ENCODE data around the gene BICC1. TPM values are rescaled to one million over a fixed set of nuclear protein-coding genes. Genes with fewer than 3 reads are reported as not detected.

The BICC1 gene
- polyA plus RNA-seq, 1 experiment = 25.6 TPM

DNA sequence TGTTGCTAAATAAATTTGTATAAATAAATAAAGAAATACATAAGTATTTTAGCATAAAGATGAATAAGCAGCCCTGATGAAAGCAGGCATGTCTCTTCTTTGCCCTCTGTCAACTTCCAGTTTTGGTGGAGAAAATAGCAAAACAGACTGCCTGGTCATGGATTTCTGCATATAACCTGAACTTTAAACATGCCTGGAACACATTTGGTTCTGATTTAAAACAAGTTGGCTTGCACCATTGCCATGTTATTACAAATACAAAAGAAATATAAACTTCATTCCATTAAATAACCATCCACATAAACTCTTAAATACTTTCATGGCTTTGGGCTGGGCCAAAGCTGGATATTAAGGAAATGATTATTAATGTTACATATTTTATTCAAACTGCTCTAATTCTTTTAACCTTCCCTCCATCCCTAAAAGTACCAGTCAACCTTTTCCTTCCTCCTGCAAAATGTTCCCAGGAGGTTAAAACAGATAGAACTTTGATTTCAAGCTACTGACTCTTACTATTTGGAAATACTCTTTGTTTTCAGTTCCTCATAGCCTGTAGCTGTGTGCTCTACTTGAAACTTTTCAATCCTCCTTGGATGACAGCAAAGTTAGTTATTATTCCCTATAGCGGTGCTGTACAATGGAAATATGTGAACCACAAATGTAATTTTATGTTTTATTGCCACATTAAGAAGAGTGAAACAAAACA, 96.3 kb downstream of the BICC1 start:
- ChIA-PET CTCF (interaction anchor here (1.2 kb wide), 1 partner anchor 76 kb away, joined by 3 read pairs; no protein-coding TSS in a partner anchor), POLR2A (interaction anchor here (0.5 kb wide), 1 partner anchor 151 kb away, joined by 3 read pairs; no protein-coding TSS in a partner anchor)
- TF ChIP-seq, protein P1, sequence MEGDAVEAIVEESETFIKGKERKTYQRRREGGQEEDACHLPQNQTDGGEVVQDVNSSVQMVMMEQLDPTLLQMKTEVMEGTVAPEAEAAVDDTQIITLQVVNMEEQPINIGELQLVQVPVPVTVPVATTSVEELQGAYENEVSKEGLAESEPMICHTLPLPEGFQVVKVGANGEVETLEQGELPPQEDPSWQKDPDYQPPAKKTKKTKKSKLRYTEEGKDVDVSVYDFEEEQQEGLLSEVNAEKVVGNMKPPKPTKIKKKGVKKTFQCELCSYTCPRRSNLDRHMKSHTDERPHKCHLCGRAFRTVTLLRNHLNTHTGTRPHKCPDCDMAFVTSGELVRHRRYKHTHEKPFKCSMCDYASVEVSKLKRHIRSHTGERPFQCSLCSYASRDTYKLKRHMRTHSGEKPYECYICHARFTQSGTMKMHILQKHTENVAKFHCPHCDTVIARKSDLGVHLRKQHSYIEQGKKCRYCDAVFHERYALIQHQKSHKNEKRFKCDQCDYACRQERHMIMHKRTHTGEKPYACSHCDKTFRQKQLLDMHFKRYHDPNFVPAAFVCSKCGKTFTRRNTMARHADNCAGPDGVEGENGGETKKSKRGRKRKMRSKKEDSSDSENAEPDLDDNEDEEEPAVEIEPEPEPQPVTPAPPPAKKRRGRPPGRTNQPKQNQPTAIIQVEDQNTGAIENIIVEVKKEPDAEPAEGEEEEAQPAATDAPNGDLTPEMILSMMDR (IDR thresholded peaks at IDR 0.05; ENCODE audit: low read depth, low read length) = no peak
- DNase-seq (ENCODE audit: low read depth, low spot score) = no peak
- Histone ChIP-seq H3K9me3 (ENCODE audit: control insufficient read depth, insufficient read depth, low read length) (no peaks in the 10 kb centered on the region; the same call in 1 of the 2 replicates), H3K4me3 (ENCODE audit: low read depth, low read length) (no peak overlapping the region), H3K27ac (ENCODE audit: low read depth, low read length) (no peak overlapping the region), H3K27me3 (ENCODE audit: control insufficient read depth, insufficient read depth, low read length) (no peaks in the 10 kb centered on the region)

DNA sequence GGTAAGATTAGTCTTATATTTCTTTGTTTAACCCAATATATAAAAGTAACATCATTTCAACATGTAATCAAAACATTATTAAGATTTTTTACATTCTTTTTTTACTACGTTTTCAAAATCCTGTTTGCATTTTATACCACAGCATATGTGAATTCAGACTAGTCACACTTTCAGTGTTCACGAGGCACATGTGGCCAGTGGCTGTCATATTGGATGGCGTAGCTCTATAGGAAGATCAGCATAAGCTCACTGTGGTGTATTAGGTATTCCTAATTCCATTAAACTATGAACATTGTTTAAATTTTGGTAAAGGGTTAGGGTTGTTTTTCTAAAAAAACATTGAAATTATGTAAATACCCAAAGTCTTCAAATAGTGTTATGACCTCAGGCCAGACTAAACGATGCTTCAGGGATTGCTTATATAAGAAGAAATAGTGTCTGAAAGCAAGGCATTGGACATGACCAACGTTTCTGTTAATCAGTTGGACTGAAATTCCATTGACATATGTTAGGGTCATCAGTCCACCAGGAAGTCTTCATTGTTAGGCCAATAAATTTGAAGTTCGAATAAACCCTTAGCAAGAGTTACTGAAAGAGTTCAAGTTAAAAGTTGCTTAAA, 97.0 kb downstream of the BICC1 start:
- POLR2A ChIA-PET = interaction anchor here (0.5 kb wide), 1 partner anchor 152 kb away, joined by 3 read pairs; no protein-coding TSS in a partner anchor
- Histone ChIP-seq H3K27ac (ENCODE audit: low read depth, low read length) (no peak overlapping the region), H3K9me3 (ENCODE audit: control insufficient read depth, insufficient read depth, low read length) (no peaks in the 10 kb centered on the region), H3K27me3 (ENCODE audit: control insufficient read depth, insufficient read depth, low read length) (no peaks in the 10 kb centered on the region), H3K4me3 (ENCODE audit: low read depth, low read length) (no peak overlapping the region)
- CTCF ChIA-PET = interaction anchor here (0.5 to 1.2 kb wide), 4 partner anchors 77 to 311 kb away, joined by 3 to 5 read pairs (median 4); no protein-coding TSS in a partner anchor
- TF ChIP-seq, protein P1 (IDR thresholded peaks at IDR 0.05; ENCODE audit: low read depth, low read length) = no peak
- peak; percentile 20 for DNase-seq (ENCODE audit: low read depth, low spot score)

DNA sequence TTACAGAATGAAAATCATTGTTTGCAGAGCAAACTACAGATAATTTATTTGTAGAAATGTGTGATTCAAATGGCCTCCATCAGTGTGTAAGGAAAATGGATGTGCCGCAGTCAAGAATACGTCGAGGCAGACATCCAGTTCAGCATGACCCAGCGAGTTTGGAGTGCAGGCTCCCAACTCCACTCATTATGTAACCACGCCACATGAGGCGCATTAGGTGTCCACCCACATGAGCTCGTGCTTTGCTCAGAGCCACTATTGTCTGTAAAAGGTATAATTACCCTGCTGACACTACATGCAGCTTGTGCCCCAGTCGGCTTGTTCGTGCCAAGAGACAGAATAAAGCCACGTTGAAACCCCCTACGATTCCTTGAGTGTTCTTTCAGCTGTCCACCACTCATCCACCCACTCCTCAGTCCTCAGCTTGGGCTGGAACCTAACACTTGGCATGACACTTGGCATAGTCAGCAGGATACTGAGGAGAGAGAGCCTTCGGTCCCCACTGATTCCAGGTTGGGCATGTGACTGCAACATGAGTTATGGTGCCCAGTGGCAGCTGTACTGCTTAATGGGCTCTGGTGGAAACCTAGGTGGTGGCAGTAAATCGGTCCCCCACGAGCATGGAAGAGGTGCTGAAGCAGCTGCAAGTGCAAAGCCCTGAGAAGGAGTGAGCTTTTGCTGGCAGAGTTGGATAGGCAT, 102.7 kb downstream of the BICC1 start:
- ChIA-PET CTCF (no interaction called here), POLR2A (no interaction called here)
- H3K4me3 ChIP-seq (ENCODE audit: low read depth, low read length) = no peak overlapping the region
- no peaks in the 10 kb centered on the region for H3K27me3 ChIP-seq (ENCODE audit: control insufficient read depth, insufficient read depth, low read length)
- TF ChIP-seq, protein P1 (IDR thresholded peaks at IDR 0.05; ENCODE audit: low read depth, low read length) = no peak
- no peak overlapping the region for H3K27ac ChIP-seq (ENCODE audit: low read depth, low read length)
- no peaks in the 10 kb centered on the region for H3K9me3 ChIP-seq (ENCODE audit: control insufficient read depth, insufficient read depth, low read length)
- DNase-seq (ENCODE audit: low read depth, low spot score) = no peak

DNA sequence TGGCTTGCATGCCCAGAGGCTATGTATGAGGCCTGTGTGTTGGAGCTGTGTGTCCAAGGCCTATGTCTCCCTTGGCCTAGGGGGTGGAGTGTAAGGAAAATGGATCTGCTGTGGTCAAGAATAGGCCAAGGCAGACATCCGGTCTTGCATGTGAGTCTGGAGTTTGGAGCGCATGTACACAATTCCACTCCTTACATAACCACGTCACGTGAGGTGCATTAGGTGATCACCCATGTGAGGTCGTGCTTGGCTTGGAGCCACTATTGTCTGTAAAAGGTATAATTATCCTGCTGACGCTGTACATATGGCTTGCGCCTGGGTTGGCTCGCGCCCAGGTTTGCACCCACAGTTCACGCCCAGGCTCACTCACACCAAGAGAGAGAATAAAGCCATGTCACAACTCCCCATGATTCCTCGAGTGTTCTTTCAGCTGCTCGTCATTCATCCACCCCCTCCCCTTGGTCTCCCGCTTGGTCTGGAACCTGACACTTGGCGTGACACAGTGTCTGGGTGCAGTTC, 105.5 kb downstream of the BICC1 start:
- Histone ChIP-seq H3K9me3 (ENCODE audit: control insufficient read depth, insufficient read depth, low read length) (no peaks in the 10 kb centered on the region), H3K27ac (ENCODE audit: low read depth, low read length) (no peak overlapping the region), H3K4me3 (ENCODE audit: low read depth, low read length) (no peak overlapping the region), H3K27me3 (ENCODE audit: control insufficient read depth, insufficient read depth, low read length) (no peaks in the 10 kb centered on the region)
- TF ChIP-seq, protein P1 (IDR thresholded peaks at IDR 0.05; ENCODE audit: low read depth, low read length) = no peak
- POLR2A ChIA-PET = no interaction called here
- CTCF ChIA-PET = interaction anchor here (0.5 kb wide), 1 partner anchor 23 kb away, joined by 3 read pairs; no protein-coding TSS in a partner anchor
- no peak for DNase-seq (ENCODE audit: low read depth, low spot score)
